Fibroblast of skin of left quadriceps (primary cell): ENCODE measurements around the gene HADHA.
A peak's percentile ranks its signal among the peaks of the same experiment; 100 is the strongest.
"Not testable (repeated sequence)": the region's sequence is repeated elsewhere in the genome, so short reads cannot be mapped to it uniquely, and the experiment has no call there.

ENCODE experiments used
- DNase-seq, 2 experiments: peaks; one replicate each; pipeline ENCODE4 v3.0.0-alpha.2; 2013; ENCODE audit warnings: low read depth in 2 of 2

HADHA gene

DNA sequence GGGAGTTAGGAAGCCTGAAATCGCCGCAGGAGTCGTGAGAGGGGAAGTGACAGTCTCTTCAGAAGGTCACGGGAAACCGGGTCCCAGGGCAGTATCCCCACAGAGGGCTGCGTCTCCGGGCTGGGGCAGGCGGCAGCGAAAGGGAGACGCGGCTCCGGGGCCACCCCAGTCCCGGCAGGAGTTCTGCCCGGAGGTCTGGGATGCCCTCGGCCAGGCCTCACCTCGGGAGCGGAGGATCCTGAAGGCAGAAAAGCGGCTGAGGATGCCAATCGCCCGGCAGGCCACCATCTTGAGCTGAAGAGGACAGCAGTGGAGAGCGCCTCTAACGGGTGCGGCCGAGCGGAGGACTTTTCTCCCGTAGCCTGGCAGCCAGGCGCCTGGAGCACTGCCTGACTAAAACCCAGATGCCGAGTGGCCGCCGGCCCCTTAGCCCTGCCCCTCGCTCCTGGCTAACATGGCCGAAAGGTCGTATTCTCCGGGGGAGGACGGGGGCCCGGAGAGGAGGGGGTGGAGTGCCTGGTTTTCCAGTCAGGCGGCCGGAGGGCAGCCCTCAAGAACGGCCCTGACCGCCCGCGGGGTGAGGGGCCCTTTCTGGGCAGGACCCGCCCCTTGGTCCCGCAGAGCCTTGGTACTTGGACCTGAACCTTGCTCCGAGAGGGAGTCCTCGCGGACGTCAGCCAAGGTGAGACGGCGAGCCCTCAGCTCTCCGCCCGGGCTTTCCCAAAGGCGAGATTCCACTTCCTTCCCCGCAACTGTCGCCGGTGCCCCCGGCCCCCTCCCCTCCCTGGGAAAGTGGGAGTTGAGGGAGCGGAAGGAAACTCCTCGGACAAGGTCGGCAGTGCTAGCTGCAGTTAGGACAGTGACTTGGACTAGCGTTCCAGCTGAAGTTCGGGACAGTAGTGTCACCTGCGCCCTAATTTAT is at the start of gene HADHA, which contains the start of gene HADHB:
Gene HADHA, minus strand, starts transcription at position 324 of the 922 bp plus-strand sequence. Its CDS starts 36 bp downstream, at position 288.
Gene HADHB, plus strand, starts transcription at position 631 of the 922 bp plus-strand sequence. CDS start 9,316 bp downstream, outside the sequence.
- DNase-seq = peak; percentile 67 to 69

DNA sequence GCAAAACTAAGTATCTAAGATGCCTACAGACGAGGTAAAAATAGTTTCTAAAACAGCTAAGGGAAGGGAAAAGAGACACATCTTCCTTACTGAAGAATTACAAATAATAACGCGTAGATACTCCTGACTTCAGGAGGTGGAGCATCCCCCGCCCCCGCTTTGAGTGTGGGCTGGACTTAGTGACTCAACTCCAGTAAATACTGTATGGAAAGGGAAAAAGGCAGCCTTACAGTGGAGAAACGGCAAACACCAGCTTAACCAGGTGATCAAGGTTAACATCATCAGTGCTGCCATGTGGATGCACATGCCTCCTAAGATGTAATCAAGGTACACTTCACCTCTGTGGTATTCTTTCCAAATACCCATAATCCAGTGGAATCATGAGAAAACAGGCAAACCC is 48.2 kb upstream of the HADHA start:
- no peak for DNase-seq

DNA sequence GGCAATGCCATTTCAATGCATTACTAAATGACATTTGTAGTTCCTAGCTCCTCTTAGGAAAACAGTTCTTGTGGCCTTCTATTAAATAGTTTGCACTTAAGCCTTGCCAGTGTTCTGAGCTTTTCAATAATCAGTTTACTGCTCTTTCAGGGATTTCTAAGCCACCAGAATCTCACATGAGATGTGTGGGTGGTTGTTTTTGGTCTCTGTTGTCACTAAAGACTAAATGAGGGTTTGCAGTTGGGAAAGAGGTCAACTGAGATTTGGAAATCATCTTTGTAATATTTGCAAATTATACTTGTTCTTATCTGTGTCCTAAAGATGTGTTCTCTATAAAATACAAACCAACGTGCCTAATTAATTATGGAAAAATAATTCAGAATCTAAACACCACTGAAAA is 45.6 kb upstream of the HADHA start:
- no peak for DNase-seq

DNA sequence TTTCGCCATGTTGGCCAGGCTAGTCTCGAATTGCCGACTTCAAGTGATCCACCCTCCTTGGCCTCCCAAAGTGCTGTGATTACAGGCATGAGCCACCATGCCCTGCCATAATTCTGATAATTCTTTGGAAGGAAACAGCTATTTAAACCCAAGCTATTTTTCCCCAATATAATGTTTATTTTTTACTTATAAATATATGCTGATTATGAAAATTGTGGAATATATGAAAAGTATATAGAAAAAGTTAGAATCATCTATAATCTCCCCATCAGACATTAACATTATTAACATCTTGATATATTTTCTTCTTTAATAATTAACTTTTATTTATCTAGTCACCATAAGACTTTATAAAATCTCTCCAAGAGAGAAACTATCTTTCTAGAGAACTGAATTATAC is 41.5 kb upstream of the HADHA start:
- DNase-seq = no peak

DNA sequence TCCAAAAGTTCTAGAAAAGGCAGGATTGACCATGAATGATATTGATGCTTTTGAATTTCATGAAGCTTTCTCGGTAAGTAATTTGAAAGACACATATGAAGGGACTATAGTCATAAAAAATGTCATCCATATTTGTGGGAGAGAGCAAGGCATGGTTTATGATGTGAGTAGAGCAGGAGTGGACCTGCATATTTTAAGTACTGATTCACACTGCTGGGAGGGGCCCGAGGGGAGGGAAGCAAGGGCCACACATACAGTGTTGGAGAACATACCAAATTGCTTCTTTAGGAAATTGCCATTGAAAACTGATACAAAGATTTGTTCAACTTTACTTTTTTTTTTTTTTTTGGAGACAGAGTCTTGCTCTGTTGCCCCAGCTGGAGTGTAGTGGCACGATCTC is 39.7 kb upstream of the HADHA start:
- DNase-seq = peak; percentile 10 to 16

DNA sequence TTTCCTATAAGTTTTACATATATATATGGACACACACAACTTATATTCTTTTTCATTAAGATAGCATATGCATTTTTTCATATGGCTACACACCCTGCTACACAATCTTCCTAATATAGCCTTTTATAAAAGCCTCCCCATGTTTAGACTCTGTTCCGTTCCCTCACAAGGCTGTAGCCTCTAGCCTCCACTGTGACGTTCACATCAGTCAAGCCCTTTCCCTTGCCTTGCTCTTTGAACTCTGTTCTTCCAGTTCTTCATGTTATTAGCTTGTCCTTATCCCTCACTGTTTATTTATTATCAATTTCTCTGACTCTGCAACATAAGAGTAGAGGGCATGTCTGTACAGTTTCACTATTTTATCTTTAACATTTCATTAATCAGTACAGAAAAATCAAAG is 39.2 kb upstream of the HADHA start:
- DNase-seq = no peak

DNA sequence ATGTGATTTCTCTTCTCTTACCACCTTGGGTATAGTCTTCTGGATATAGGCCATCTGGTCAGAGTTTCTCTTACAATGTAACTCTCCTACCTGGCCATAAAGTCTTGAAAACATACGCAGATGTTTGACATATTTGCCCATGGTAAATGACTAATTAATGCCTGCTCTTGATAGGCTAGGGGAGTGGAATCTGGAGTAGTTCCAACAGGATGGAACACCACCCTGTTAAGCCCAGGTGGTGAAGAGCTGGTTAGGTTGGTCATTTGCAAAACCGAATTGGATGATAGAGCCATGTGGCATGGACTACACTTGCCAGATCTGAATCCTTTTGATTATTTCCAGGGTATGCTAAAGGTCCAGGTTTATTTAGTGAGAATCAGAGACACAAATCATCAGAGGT is 36.8 kb upstream of the HADHA start:
- no peak for DNase-seq

DNA sequence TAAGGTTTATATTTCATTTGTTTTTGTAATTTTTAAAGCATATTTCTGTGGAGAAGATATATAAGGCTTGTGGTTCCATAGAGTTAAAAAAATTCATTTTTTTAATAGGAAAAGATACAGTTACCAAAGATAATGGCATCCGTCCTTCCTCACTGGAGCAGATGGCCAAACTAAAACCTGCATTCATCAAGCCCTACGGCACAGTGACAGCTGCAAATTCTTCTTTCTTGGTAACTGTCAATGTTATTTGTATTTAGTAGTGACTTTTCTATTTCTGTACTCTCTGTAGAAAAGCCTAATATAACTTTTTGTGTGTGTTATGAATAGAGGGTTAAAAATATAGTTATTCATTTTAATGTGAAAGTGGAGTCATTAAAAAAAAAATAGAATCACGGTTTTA is 35.5 kb upstream of the HADHA start:
- DNase-seq = no peak

DNA sequence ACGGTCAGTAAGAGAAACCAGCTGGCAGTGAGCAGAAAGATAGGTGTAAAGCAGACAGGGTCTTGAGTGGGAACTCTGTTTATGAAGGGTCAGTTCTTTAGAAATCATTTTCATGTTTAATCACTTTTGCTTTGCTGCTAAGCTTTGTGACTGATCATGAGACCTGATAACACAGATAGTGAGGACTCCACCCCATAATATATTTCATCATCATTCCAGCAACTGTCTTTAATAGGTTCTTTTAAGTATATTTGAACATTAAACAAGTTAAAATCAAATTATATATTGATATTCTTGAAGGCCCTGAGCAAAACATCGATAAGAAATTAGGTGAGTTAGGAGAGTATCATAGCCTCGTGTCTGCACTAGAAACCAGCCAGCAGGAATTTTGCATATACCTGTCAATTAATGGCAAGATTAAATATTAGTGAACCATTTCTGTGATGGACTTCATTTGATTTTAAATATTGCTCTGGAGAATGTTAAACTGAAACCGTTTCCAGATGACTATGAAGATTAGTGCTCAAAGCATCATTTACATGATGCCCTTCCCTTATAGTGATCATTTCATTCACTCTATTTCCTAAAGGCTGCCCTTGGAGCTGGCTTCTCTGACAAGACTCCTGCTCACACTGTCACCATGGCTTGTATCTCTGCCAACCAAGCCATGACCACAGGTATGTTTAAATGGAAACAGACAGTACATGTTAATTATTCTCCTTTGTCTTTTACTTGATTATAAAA is 32.2 kb upstream of the HADHA start:
- no peak for DNase-seq

DNA sequence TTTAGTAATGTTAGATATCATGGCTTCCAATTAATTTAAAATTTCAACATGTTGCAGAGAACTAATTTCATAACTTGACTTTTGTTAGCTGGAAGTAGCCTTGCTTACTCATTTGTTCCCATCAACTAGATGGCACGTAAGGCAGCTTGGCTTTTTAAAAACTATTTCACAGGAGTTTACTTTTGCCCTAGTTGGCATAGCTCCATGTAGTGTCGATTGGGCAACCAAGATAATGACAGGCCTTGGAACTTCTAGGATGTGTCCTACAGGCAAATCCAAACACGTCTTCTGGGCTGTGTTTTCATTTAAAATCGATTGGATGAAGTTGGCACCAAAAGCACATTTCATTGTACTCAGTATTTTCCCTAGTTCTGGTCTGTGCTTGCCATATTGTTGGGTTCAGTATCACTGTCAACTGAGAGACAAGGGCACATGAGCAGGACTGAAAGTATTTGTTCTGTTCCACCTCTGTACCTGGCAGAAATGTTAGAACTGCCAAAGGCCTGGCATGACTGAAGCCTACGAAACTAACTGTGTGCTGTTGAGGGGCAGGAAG is 29.7 kb upstream of the HADHA start:
- DNase-seq = peak; percentile 29 to 35

DNA sequence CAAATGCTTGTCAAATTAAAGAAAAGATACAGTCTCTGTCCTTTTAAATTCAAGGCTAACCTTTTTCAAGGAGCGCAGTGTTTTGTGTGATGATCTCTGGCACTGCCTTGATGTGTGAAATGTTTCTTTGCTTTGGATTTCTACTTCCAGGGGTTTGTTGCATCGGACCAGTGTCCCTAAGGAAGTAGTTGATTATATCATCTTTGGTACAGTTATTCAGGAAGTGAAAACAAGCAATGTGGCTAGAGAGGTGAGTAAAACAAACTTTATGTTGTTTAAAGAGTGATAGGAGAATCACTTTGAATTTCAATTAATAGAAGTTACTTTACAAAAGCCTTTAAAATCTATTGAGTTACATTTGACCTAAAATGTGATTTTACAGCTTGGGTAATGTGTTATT is 29.1 kb upstream of the HADHA start:
- DNase-seq = peak; percentile 6

DNA sequence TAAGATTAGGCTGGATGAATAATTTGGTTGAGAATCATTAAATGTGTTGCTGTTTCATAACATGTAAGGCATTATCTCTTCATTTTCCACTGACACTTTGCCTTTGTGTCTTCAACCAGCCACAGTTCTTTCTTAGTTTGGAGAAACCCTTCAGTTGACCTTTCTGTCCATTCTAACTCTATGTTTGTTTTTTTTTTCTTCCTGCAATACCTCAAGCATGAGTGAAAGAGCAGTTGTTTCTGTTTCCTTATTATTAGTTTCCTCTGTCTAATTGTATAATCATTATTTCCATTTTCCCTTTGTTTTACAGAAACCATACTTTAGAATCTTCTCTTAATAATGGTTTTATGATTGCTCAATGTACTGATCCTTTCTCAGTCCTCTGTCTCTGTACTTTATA is 25.9 kb upstream of the HADHA start:
- no peak for DNase-seq

DNA sequence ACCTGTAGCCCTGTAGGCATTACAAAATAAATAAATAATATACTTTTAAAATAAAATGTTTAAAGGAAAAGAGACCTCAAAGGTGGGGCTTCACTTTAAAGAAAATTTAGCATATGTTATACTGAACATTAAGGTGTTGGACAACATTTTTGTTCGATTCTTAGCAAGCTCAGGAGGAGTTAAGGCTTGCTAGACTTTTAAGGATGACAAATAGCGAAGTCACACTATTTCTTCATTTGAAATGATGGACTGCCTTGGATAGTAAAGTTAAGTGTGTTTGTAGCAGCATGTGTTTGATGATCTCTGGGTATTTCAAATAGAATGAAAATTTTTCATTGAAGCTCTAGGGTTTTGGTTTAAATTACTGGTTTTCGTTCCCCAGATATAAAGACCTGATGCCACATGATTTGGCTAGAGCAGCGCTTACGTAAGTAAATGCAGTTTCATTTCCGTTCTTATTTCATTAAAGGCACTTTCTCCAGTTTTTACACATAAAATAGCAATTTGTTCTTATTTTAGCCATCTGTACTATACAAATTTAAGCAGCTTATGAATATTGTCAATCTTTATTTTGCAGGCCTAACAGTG is 25.2 kb upstream of the HADHA start:
- no peak for DNase-seq

DNA sequence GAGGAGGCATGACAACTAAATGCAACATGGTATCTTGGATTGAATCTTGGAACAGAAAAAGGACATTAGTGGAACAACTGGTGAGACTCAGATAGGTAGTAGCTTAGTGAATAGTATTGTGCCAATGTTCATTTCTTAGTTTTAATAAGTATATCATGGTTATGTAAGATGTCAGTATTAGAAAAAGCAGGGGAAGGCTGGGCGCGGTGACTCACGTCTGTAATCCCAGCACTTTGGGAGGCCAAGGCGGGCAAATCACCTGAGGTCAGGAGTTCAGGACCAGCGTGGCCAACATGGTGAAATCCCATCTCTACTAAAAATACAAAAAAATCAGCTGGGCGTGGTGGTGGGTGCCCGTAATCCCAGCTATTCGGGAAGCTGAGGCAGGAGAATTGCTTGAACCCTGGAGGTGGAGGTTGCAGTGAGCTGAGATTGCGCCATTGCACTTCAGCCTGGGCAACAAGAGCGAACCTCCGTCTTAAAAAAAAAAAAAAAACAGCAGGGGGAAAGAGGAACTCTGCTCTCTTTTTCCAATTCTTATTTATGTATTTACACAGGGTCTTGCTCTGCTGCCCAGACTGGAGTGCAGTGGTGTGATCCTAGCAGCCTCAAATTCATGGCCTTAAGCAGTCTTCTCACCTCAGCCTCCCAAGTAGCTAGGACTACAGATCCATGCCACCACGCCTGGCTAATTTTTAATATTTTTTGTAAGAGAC is 24.4 kb upstream of the HADHA start:
- not testable (repeated sequence) for DNase-seq

DNA sequence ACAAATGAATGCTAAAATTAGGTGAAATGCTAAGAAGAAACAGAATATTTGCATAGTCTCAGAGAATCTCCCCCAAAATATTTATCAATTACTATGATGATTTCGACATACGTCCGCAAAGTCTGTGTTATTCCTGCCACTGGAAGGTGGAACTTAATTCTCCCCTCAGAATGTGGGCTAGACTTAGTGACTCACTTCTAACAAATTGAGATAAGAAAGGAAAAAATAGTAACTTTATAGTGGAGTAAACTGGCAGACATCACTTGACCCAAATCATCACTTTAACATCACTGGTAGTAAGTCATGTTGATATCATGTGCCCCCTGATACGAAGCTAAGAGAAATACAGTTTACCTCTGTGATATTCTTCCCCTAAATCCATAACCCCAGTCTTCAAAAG is 23.8 kb upstream of the HADHA start:
- no peak for DNase-seq

DNA sequence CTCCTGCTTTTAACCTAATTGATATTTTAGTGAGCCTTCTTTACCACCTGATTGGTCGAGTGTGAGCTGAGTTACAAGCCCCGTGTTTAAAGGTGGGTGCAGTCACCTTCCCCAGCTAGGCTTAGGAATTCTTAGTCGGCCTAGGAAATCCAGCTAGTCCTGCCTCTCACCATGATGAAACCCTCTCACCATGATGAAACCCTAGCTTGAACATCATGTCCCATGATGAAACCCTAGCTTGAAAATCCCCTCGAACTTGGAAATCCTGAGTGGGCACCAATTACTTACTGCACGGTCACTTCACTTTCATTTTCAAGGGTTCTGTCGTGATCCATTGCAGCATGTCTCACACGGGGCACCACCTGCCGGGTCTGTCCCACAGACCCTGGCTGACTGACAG is 14.4 kb upstream of the HADHA start:
- not testable (repeated sequence) for DNase-seq

DNA sequence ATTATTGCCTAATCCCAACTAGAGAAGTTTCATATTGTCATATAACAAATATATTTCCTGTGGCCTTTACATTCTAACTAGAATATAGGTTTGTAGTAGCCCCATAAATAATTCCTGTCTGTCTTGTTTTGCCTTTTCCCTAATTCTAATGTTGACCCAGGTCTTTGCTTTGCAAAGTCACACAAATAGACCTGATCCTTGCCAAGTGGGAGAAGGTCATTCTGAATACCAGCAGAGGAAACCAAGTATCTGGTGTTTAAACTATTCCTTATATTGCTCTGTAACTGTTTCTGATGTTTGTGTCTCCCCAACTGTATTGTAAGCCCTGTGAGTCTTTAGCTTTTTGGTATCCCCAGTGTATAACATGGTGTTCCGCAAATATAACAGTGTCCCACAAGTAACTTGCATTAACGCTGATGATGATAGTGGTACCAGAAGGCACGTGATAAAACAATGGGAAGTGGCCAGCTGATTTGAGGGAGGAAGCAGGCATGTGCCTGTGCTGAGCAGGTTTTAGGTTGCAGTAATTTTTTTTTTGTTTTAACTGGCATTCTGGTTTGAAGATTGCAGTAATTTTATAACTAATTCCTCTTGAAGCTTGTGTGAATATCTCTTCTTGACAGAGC is 11.4 kb upstream of the HADHA start:
- DNase-seq = no peak

DNA sequence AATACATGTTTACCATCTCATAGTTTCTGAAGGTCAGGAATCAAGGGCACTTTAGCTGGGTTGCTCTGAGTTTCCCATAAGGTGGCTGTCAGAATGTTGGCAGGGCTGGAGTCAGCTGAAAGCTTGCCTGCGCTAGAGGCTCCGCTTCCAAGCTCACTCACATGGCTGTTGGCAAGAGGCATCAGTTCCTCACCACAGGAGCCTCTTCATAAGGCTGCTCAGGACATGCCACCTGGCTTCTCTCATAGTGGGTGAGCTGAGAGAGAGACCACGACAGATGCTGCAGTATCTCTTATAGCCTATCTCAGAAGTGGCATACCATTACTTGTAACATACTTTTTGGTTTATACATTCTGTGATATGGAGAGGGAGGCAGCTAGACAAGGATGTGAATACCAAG is 7.5 kb upstream of the HADHA start:
- DNase-seq = no peak

DNA sequence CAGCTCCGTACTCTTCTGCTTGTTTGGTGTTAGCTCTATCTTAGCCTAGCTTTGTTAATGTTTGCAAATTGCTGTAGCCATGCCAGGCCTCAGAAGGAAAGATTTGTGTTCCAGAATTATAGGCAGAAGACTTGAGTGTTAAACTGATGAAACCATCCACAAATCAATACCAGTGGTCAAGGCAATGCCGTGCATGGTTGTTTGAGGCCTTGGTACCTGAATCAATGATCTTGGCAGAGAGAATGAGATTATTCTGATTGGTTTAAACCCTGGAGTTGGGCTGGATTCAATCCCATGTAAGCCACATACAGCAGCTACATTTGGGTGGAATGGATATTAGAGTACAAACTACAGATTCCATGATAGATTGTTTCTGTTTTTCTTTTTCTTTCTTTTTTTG is 5.2 kb upstream of the HADHA start:
- no peak for DNase-seq

DNA sequence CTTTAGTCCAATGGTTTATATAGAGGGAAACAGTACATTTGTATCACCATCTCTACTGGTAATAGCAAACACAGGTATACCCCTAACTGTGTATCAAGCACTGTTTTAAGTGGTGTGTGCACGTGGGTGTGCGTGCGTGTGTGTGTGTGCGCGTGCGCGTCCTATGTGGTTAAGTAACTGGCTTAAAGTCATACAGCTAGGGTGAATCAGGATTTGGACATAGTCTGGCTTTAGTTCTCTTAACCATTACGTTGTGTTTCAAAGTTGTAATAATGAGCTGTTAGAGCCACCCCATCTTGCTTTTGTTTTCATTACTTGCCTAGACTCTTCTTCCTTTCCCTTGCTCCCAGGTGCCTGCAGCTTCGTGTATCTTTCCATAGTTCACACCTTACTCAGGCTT is 2.4 kb upstream of the HADHA start:
- no peak for DNase-seq

DNA sequence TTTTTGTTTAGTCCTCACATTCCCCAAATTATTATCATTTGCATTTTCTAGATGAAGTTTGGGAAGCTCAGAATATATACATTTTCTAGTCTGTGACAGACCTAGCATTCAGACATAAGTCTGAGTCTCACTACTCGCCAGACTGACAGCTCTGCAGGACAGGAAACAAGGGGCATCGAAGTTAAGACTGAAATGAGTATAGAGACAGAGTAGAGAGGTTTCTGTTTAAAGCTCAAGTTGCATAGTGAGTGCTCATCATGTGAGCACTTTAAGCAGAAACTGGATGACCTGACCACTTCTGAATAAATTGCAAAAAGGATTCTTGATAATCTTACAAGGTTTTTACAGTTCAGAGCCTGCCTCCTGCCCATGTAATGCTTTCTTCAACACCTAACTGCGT is 1.4 kb upstream of the HADHA start:
- DNase-seq = no peak
